HG03175 (cell line): Measurements from ENCODE around the gene CNKSR2.

Experiments used
- ATAC-seq: cut with Tn5 transposase; IDR thresholded peaks from one replicate; pipeline ENCODE4 v1.9.1; 2021; ENCODE audit warnings: mild to moderate bottlenecking, moderate library complexity; ENCODE audit not compliant: unreplicated experiment

The CNKSR2 gene

DNA sequence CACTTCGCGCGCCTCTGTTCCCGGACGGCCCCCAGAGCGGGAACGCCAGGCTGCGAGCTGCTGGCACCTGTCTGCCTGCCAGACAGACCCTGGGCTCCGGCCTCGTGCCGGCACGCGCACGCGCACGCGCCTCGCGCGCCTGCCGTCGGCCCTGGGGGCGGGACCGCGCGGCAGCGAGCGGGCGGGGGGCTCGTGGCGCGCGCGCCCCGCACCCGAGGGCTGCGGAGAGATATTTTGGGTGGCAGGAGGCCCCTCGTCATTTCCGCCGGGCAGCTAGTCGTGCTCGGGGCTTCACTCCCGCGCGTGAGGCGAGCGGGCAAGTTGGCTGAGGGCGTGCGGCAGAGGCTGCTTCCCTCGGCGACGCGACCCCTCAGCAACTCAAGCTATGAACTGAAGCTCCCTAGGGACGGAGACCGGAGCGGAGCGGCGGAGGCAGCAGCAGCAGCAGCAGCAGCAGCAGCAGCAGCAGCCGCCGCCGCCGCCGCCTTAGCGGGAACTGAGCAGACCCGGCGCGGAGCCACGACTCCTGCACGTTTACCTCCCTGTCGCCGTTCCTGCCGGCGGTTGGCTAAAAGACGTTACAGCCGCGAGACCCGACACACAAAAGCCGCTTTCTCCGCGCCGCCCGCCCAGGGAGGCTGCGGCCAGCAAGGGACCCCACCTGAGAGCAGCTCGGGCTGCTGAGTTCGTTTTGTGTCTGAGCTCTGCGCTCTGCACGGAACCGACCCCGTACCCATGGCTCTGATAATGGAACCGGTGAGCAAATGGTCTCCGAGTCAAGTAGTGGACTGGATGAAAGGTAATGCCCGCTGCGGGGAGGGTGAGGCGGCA is at the start of gene CNKSR2:
Gene CNKSR2 (plus strand): TSS at position 256 of the 831 bp plus-strand sequence. CDS start 480 bp downstream, at position 736.
- peak; percentile 75 for ATAC-seq

DNA sequence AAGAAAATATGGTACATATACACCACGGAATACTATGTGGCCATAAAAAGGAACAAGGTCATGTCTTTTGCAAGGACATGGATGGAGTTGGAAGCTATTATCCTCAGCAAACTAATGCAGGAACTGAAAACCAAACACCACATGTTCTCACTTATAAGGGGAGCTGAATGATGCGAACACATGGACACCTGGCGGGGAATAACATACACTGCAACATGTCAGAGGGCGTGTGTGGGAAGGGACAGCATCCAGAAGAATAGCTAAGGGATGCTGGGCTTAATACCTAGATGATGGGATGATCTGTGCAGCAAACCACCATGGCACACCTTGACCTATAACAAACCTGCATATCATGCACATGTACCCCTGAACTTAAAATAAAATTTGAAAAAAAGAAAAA is 19.5 kb upstream of the CNKSR2 start:
- ATAC-seq, result no peak

- ATAC-seq, result no peak
Measured at GRCh38 chrX:21355831-21356230, 18.4 kb upstream of the CNKSR2 start.

GRCh38 chrX:21369613-21370012 is 4.6 kb upstream of the CNKSR2 start:
- no peak for ATAC-seq

DNA sequence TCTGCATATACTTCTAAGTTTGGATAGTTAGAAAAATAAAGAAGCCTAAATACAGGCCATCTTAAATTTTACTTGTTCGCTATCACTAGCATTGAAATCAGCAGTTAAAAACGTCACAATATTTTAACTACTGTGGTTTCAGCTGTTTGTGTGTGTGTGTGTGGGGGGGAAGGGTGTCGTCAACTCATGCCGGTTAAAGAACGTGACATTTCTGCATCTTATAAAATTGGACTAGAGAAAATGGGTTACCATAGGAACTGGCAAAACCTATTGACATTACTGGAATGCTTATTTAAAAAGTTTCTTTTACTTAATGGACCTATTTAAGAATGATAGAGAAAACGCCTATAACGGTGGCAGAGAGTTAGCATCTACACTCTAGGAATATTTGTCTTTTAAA is 1.2 kb upstream of the CNKSR2 start:
- no peak for ATAC-seq

- peak; percentile 35 for ATAC-seq
Measured at GRCh38 chrX:21373637-21374162, 518 bp upstream of the CNKSR2 start.

GRCh38 chrX:21374994-21375707 is 933 bp downstream of the CNKSR2 start:
- ATAC-seq, result peak; percentile 8

GRCh38 chrX:21375708-21376009 is 1.4 kb downstream of the CNKSR2 start:
- ATAC-seq, result no peak

DNA sequence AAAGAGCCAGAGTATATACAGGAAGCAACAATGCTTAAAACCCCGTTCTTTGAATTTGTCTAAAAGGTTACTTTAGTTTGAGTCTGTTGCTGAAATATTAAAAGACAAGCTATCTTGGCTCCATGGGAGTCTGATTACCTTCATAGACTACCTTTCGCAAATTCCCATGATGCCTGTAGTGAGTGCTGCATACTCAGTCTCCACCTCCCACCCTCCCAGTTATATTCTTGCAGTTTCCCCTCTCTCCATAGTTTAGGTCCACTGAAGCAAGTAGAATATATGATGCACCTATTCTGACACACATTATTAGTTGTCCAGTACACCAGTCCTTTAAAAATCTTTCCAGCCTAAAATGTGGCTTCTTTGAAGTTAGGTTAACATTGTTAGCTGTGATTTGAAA is 2.4 kb downstream of the CNKSR2 start:
- ATAC-seq, result no peak

- no peak for ATAC-seq
Measured at GRCh38 chrX:21379991-21380390, 5.8 kb downstream of the CNKSR2 start.

GRCh38 chrX:21382715-21383114 is 8.5 kb downstream of the CNKSR2 start:
- peak; percentile 65 for ATAC-seq

DNA sequence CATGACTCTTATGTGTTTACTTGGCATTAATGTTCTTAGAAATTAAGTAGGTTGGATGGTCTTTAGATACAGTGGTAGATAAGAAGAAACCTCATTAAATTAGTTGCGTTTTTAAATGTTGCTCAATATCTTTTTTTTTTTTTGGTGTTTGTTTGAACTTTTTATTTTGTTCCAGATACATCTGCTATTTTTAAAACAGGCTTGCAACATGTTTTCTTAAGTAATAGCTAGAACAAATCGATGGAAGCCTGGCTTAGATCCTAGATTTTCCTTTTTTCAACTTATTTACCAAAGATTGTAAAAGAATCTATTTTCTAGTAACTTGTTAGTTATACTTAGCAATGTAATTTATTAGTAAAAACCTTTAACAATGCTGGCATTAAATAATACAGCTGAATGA is 9.3 kb downstream of the CNKSR2 start:
- ATAC-seq, result no peak

- no peak for ATAC-seq
Measured at GRCh38 chrX:21384178-21384577, 10.0 kb downstream of the CNKSR2 start.

DNA sequence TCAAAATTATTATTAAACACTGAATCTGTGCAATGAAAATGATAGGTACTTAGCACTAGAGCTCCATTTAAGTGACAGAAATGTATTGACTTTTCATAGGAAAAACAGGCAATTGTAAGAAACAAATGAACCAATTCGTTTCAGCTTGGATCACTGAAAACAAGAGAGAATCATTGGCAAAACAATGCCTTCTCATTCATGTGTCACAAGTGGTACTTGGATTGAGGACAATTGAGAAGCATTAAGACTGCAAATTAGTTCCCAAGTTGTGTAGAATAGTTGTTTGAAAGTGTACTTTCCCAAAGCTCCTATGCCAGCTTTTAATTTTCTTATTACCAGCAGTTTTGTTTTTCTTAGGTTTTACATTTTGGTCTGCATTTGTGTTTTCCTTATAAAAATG is 20.6 kb downstream of the CNKSR2 start:
- no peak for ATAC-seq

DNA sequence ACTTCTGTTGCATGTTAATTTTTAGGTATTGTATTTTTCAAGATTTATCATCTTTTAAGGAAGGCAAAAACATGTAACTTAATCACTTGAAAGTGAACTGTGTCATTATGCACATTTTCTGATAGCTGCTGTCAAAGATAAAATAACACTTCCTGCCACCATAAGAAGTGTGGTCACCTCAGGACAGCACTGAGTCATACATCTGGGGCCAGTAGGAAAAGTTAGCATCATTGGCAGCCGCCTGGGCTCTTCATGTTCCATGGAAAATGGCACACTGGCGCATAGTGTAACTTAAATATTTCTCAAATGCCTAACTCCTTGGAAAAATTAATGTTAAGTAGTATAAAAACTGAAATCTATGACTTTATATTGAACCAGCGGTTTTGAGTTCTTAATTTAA is 24.2 kb downstream of the CNKSR2 start:
- ATAC-seq, result no peak

- no peak for ATAC-seq
Measured at GRCh38 chrX:21400408-21401121, 26.3 kb downstream of the CNKSR2 start.

- no peak for ATAC-seq
Measured at GRCh38 chrX:21408307-21408706, 34.1 kb downstream of the CNKSR2 start.

DNA sequence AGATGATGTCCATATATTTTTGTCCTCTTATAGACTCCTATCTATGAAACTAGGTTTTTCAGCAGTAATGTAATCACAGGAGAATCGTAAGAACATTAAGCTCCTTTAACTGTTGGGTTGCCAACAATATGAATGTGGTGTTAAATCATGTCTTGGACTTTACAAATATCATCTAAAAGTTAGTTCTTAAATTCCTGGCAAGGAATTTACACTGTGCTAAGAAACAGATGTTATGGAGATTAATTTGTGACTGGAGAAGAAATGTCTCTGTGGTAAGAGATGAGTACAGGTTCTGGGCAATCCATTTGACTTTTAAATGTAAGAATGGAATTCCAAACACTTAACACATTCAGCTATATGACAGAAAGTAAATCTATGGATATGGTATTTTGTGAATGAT is 34.6 kb downstream of the CNKSR2 start:
- no peak for ATAC-seq

DNA sequence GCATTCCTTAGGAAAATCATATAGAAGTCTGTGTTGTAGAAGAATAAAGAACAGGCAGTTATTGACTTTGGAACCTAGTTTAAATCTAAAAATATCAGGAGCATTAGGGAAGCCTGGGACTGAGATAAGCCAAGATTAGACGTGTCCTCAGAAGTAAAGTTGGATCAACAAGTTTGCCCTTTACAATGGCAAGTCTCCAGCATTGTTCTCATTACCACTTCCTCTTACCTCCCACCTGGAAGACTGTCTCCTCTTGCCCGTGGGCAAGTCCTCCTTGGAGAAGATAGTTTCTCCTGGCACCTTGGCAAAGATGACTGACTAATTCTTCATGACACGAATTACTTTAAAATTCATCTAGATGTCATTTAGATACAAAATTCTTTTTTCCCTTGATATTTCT is 37.8 kb downstream of the CNKSR2 start:
- no peak for ATAC-seq

DNA sequence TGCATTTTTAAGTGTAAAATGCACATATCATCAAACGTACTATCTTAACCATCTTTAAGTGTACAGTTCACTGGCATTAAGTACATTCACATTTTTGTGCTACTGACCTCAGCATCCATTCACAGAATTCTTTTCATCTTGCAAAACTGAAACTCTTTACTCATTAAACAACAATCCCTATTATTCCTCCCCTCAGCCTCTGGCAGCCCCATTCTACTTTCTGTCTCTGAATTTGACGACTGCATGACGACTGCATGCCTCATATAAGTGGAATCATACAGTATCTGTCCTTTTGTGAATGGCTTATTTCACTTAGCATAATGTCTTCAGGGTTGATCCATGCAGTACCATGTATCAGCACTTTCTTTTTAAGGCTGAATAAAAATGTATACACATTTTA is 38.7 kb downstream of the CNKSR2 start:
- ATAC-seq, result no peak

DNA sequence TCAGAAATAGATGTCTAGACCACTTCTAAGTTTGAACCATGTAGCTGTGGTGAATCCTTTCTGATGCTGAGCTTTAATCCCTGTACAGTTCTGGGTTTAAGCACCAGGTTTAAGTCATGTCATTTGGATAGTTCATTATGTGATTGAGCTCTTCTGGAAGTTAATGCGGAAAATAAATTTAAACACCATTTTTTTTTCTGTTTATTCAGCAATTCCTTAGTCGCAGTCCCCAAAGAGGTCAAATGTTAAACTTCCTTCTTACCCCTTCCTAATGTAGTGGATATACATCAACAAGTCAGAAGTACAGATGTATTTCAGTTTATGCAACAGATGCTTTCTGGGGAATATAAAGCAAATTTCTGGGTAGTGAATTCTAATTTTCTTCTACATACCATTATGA is 52.9 kb downstream of the CNKSR2 start:
- ATAC-seq, result no peak

GRCh38 chrX:21437036-21437435 is 62.8 kb downstream of the CNKSR2 start:
- ATAC-seq, result no peak
